Occipital lobe (tissue), 2 donors: ENCODE results near the gene NEDD4. TPM values are rescaled to one million over a fixed set of nuclear protein-coding genes. Genes with fewer than 3 reads are reported as not detected.
"Not testable (repeated sequence)": the region's sequence is repeated elsewhere in the genome, so short reads cannot be mapped to it uniquely, and the experiment has no call there.

ENCODE experiments used
- DNase-seq: peaks from one replicate; lab custom pipeline; 2025; lab: John Stamatoyannopoulos, UW
- total RNA-seq: library from RNA; depleted of rRNA; stranded (reverse); fragments of >200 nt; gene quantifications from one replicate; pipeline ENCODE4 v1.2.3, GENCODE V29; 2014

The NEDD4 gene
- total RNA-seq, 1 donor from 2014 or later, result 7.2 TPM

DNA sequence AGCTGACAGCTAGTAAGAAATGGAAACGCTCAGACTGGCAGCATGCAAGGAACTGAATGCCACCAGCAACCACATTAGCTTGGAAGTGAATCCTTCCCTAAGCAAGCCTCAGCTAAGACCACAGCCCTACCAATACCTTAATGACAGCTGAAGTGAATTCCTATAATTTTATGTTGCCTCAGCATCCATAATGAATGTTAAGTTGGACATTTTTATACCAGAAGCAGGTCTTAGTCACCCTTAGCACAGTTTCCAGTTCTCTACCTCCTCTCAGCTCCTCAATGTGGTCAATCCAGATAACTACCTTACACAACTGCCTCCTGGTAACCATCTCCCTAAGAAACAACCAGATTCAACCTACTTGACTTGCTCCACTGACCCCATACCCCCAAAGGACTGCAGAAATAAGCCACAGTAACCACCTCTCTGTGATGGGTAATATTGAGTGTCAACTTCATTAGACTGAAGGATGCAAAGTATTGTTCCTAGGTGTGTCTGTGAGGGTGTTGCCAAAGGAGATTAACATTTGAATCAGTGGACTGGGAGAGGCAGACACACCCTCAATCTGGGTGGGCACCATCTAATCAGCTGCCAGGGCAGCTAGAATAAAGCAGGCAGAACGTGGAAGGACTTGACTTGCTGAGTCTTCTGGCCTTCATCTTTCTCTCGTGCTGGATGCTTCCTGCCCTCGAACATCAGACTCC lies 33.5 kb downstream of the NEDD4 start:
- no peak for DNase-seq

DNA sequence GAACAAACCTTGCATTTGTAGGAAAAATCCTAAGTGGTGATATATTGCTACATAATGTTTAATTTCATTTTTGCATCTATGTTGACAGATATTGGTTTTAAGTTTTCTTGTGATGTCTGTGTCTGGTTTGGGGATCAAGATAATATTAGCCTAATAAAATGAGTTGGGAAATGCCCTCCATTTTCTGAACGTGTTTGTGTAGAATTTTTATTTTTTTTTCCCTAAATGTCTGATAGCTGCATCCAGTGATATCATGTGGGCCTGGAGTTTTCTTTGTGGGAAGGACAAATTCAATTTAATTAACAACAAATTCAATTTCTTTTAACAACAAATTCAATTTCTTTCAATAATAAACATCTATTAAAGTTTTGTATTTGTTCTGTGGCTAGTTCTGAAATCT lies 35.1 kb downstream of the NEDD4 start:
- DNase-seq, result no peak

DNA sequence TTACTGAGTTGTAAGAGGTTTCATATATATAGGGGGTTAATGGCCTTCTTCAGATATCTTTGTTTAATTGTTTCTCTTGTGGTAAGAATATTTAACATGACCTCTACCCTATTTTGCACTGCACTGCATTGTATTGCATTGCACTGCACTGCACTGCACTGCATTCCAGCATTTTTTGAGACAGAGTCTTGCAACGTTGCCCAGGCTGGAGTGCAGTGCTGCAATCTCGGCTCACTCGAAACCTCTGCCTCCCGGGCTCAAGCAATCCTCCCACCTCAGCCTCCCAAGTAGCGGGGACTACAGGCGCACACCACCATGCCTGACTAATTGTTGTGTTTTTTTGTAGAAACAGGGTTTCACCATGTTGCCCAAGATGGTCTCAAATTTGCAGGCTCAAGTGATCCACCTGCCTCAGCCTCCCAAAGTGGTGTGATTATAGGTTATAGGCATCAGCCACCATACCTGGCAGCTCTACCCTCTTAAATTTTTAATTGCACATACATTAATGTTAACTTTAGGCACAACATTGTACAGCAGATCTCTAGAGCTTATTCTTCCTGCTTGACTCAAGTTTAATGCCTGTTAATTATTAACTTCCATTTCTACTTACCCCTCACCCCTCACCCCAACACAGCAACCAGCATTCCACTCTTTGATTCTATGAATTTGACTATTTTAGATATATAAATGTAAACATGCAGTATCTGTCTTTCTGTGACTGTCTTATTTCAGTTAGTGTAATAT lies 38.4 kb downstream of the NEDD4 start:
- DNase-seq, result no peak

DNA sequence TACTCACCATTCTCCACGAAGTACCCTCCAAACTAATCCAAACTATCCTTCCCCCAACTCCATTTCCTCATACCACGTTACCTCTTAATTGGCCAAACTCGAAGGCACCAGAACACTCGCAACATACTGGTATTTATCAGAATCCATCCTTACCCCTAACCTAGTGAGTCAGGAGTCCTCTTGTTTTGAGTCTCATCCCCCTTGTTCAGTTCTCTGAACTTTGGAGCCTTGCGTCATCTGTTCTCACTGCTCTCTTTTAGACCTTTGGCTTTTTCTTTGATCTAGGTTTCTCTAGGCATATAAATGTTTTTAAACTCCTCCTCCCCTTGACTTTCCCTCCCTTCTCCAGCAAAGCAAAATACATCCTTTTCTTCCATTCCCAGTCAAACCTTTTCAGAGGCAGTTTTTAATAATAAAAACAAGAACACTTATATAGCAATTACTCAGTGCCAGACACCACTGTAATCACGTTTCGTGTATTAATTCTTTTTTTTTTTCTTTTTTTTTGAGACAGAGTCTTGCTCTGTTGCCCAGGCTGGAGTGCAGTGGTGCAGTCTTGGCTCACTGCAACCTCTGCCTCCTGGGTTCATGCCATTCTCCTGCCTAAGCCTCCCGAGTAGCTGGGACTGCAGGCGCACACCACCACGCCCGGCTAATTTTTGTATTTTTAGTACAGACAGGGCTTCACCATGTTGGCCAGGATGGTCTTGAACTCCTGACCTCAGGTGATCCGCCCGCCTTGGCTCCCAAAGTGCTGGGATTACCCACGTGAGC lies 40.7 kb downstream of the NEDD4 start:
- DNase-seq, result not testable (repeated sequence)

DNA sequence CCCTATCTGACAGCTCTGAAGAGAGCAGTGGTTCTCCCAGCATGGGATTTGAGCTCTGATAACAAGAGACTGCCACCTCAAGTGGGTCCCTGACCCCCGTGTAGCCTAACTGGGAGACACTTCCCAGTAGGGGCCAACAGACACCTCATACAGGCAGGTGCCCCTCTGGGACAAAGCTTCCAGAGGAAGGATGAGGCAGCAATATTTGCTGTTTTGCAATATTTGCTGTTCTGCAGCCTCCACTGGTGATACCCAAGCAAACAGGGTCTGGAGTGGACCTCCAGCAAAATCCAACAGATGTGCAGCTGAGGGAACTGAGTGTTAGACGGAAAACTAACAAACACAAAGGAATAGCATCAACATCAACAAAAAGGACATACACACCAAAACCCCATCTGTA lies 48.8 kb downstream of the NEDD4 start:
- DNase-seq, result not testable (repeated sequence)

DNA sequence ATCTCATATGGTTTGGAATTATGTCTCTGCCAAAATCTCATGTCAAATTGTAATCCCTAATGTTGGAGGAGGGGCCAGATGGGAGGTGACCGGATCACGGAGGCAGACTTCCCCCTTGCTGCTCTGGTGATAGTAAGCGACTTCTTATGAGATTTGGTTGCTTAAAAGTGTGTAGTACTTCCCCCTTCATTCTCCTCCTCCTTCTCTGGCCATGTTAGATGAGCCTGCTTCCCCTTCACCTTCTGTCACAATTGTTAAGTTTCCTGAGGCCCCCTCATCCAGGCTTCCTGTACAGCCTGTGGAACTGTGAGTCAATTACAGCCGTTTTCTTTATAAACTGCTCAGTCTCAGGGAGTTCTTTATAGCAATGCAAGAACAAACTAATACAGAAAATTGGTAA lies 51.1 kb downstream of the NEDD4 start:
- DNase-seq, result no peak

DNA sequence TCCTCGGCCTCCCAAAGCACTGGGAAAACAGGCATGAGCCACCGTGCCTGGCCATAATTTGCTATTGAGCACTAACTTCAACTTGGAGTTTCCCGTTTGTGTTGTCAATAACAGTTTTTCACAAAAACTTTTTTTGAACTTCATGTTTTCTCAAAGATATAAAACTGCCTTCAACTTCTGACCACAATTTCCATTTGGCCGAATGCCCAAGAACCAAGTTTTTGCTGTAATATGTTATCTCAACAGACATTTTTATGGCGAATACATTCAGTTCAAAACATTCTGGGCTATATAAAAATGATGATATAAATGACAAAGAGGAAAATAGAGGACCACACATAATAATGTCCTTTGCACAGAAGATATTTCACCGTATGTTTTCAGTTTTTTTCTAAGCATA lies 56.4 kb downstream of the NEDD4 start:
- DNase-seq, result no peak

DNA sequence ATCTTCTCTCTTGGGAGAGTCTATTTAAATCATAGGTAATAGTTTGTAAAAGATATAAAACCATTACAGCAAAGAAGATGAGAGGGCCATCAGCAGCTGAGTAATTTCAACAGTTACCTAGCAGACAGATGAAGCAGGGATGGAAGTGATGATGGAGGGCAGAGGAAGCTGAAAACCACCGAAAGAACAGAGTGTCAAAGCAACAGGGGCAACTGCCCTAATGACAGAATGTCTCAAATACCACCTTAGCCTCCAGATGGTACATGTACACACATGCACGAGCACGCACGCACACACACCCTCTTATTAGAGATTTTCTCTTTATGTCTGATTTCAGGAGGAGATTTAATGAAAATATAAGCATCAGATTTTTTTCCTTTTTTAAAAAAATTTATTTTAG lies 64.5 kb downstream of the NEDD4 start:
- DNase-seq, result no peak

DNA sequence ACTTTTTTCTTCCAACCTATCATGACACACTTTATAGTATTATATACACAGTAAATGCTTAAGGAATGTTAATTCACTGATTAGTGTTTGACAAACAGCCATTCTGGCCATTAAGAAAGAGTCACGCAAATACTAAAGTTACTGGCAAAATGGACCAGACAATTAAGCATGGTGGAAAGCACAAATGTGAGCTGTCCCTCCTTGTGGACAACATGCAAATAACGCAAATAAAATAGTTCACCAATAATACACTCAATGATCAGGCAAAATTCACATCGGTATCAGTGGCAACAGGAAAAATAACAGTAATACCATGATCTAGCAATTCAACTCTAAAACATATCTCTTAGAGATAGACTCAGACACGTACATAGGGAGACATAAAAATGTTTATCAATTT lies 71.7 kb downstream of the NEDD4 start:
- DNase-seq, result no peak

DNA sequence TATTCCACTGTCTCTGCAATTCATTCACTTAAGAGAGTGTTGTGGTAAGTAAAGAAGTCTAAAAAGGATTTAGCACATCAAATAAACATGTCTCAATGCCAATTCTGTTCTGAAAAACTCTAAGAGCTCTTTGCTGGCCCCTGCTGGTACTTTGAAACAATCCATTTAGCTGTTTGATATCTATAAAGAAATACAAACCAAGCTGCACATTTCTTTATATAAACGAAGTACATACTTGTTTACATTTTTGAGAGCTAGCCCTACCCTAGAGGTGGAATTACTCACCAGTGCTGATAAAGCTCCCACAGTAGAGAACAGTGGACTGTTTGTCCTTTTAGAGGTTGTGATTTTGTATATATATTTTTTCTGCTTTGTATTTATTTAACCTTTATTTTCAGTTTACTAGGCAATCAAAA lies 75.5 kb downstream of the NEDD4 start:
- DNase-seq, result no peak

DNA sequence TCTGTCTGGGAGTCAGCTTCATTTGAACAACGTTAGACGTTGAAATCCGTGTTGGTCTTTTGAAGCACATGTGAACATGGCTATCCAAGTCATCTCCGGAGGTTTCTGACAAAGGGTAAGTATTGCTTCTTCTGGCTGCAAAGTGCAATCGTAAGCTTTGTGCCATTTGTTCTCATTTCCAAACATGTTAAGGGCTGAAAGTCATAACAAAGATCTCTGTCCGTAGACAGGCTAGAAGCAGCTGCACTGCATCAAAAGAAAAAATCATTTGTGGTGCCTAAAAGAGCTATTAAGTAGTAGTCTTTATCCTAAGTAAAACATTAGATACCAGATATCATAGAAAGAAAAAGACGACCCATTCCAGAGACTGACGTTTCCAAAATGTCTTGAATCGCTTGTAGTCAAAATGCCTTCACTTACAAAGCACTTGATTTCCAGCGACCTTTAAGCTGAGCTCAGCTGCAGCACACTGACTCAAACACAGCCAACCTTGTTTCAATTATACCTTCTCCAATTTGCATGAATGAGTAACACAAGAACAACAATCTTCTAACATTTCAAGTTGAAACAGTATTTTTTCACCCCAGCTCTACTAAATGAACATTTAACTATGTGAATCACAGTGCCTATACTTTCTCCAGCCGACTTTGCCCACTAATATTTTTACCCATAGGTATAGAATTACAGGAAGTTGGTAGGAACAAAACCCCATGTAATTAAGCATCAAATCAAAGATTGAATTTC lies 76.6 kb downstream of the NEDD4 start:
- no peak for DNase-seq

DNA sequence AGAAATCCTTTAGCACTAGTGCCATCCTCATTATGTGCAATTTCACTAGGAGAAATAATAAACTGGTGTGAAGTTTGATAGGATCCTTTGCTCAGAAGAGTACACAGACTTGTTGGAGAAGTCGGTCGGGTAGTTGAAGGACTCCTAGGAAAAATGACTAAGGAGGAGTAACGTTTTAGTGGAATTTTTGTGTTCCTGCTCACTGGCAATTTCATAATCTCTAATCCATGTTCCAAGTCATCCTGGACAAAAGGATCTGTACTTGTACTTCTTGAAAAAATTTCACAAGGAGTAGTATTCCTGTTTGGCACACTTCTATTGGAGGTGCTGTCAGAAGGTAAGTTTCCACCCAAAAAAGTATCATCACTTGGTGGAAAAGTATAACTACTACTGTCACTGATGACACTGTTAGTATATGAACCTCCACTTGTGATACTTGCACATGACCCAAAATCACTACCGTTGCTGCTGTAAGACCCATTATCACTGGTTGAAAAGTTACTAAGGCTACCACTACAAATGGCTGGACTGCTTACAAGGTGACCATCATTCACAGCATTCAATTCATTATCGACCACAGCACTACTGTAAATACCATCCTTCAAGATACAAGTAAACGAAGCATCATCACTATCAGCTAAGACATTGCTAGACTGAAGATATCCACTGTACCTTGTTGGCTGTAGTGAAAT lies 77.4 kb downstream of the NEDD4 start:
- no peak for DNase-seq

DNA sequence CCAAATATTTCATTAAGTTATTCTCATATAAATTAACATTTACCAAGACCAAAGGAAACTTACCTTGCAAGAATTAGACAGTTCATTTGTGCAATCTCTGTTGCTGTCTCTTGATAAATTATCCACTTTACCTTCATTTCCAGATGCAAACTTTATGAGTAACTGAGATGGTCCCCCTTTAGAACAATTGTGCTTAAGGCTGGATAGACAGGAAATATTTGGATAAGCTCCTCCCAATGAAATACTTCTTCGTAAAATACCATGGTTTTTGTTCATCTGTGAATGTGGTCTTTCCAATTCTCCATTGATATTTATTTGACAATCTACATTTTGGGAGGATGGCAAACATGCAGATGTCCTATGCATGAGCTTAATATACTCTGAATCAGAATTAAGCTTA lies 78.2 kb downstream of the NEDD4 start:
- DNase-seq, result no peak

DNA sequence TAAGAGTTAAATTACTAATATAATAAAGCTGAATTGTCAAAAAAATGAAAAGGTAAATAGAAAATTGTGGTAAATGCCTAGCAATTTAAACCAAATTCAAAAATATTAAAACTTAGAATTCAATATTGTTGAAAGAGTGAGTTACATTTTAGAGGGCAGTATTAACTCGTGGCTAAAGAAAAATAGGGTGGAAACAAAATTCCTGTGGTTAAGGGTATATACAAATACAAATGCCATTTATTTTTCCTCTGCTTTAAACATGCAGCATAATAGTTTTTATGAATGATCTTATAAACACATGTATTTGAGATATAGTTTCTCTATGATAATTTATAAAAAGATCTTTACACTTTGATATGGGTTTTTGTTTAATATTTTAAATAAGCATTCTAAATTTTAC lies 79.0 kb downstream of the NEDD4 start:
- no peak for DNase-seq

DNA sequence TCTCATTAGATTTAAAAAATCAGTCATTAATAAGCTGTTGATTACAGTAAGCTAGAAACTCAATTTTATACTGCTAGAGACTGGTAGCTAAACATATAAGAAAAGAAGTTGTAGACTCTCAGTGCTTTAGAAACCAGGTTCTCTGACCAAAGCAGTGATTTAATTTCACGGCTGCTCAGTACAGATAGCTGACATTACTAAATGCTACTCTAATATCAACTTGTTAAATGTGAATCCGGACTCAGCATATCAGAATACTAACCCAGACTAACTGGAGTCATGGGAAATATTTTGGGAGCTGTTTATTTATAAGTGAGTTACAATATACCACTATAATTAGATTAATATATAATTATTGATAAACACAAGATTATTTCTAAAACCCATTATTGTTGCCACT lies 80.4 kb downstream of the NEDD4 start:
- DNase-seq, result no peak

DNA sequence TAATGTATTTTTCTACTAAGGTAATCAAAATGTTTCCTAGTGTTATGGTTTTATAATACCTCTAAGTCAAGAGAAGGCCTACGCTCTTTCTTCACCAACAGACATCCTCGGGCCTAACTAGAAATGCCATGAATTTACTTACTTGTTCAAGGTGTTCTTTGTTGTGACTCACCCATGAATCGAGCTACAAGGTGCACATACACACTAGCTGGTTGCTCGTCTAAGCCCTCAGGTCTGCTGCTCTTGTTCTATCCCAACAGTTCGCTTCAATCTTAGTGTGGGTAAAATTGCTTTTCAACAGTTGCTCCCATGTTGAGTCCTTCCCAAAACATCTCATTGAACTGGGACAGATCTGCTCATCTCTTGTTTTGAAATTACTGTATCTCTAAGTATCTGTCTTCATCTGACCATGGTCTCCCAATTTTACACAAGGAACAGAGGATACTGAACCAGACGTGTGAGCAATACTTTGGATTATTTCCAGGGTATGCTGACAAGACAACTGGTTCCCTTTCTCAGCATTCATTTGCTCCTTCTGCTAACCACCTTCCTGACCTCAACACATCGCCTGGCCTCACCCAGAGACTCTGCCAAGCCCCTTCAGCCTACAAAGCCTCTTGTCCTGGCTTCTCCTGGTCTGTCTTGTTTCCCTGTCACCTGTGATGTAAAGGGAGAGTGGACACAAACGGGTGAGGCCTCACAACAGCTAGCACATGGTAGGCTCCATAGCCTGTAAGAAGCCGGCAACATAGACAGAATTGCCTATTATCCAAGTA lies 84.2 kb downstream of the NEDD4 start:
- DNase-seq, result no peak

DNA sequence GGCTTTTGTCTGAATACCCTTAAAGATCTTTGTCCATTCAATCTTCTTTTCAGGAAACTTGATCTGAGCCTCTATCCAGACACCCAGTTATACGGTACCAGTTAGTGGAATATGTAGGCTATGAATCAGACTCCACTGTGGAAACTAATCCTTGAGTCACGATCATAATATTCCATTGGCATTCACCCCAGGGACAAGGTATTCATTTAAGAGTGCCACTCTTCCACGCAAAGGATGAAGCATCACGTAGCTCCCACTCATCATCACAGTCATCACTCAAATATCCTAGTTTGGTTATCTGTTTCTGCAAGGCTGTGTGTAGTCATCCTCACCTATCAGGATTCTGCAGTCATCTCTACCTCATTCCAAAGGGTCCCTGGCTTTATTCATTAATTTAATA lies 85.6 kb downstream of the NEDD4 start:
- DNase-seq, result no peak

DNA sequence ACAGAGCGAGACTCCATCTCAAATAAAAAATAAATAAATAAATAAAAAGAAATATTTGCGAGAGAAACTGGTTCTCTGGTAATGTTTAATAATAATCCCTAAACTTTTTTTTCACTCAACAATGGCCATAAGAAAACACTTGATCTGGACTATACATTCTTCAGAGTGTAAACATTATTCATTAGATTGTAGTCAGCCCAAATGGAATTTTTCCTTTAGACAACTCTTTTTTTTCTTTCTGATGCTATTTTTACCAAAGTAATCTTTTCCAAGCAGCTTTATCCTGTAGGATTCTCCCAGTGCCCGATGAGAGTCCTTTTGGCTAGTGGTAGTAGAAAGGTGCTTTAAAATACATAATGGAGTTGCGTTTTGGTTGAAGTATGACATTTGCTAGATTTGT lies 90.4 kb downstream of the NEDD4 start:
- no peak for DNase-seq

DNA sequence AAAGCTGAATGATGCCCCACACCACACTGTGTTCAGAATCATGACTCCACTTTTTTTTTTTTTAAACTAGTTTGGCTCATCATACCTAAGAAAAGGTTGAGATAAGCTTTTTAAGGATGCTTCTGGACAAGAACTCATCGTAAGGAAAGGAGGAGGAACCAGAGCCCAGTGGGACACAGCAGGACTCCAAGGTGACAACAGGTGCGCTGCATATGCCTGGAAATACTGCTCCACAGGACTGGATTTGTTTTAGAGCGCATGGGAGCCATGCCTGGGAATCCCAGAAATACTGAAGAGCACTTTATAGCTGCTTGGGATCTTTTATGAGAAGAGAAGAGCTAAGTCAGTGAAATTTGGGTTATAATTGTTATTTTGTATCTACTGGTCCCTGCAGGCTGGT lies 93.4 kb downstream of the NEDD4 start:
- DNase-seq, result no peak

DNA sequence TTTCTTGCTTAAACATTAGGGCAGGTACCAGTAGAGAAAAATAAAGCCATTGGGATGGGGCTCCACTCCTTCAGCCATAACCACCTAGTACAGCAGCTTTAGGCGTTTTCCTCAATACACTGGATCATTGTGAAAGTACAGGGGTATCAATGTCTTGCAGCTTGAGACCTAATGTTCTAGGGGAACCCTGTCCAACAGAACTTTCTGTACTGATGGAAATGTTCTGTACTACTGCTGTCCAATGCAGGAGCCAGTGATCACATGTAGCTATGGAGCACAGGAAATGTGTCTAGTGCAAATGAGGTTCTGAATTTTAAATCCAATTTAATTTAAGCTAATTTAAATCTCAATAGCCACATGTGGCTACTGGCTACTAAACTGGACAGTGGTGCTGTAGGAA lies 93.9 kb downstream of the NEDD4 start:
- no peak for DNase-seq
